ENCODE results near the gene EFCAB11. TPM values are rescaled to one million over a fixed set of nuclear protein-coding genes. Genes with fewer than 3 reads are reported as not detected.
A peak's percentile ranks its signal among the peaks of the same experiment; 100 is the strongest.

EFCAB11 gene
- total and polyA plus RNA-seq, 2 of the 8 experiments (the other 6 are each of a cell fraction or from before 2014, with no cell fraction given): 6.8 to 12.8 TPM

- no peak overlapping the region for H2BK20ac ChIP-seq (ENCODE audit: low read length)
- H3K27ac ChIP-seq (ENCODE audit: low read depth, low read length): no peak overlapping the region
- no peak overlapping the region for H3K4me2 ChIP-seq (ENCODE audit: insufficient read depth in 1 of 2, low read depth in 2 of 2, low read length in 2 of 2)
- peaks cover 0 to 5% (median under 1%) of the 10 kb centered on the region in 4 experiments; a peak in 2 of 7 replicates for H3K4me1 ChIP-seq (replicated peaks in 1 of 4; ENCODE audit: control insufficient read depth in 3 of 4, insufficient read depth in 4 of 4, low read length in 3 of 4)
- H2AFZ ChIP-seq (ENCODE audit: low read length): no peak overlapping the region
- FAIRE-seq (no peak), DNase-seq (ENCODE audit: low read depth in 1 of 2, low spot score in 2 of 2) (no peak)
- no peaks in the 10 kb centered on the region for H3K36me3 ChIP-seq (ENCODE audit: control insufficient read depth in 2 of 4, insufficient read depth in 4 of 4, low read length in 3 of 4)
- no peaks in the 10 kb centered on the region for H3K9me3 ChIP-seq (ENCODE audit: insufficient read depth in 2 of 2, low read depth in 1 of 2, low read length in 1 of 2)
- H3K79me1 ChIP-seq (ENCODE audit: low read depth, low read length): no peaks in the 10 kb centered on the region
- no peaks in the 10 kb centered on the region for H3K23me2 ChIP-seq (ENCODE audit: low read depth, low read length)
- H4K20me1 ChIP-seq (replicated peaks in 1 of 2; ENCODE audit: control insufficient read depth in 1 of 2, insufficient read depth in 2 of 2, low read length in 2 of 2): no peaks in the 10 kb centered on the region
- no peak overlapping the region for H2BK15ac ChIP-seq (ENCODE audit: low read length)
- no peak overlapping the region for H3K56ac ChIP-seq (replicated peaks; ENCODE audit: insufficient read length, low read depth, low read length)
- no peak overlapping the region for H3K18ac ChIP-seq (ENCODE audit: extremely low read depth, low read length)
- no peak overlapping the region for H3K4me3 ChIP-seq (ENCODE audit: extremely low read depth in 1 of 4, insufficient read depth in 2 of 4, low read depth in 3 of 4, low read length in 4 of 4)
- WGBS, 2 experiments (ENCODE audit: extremely low coverage in 1 of 2, insufficient coverage in 1 of 2, insufficient read length in 1 of 2, insufficient replicate concordance in 2 of 2, low coverage in 1 of 2, low lambda C conversion rate in 2 of 2, missing lambda C conversion rate in 1 of 2): 89% methylated on average over 2 of the region's 2 CpGs; no CpG with 5 or more reads in 1 of the 2 experiments
- H2AK5ac ChIP-seq (ENCODE audit: low read depth, low read length): no peak overlapping the region
- H3K27me3 ChIP-seq (replicated peaks in 1 of 4; ENCODE audit: control insufficient read depth in 3 of 4, extremely low read depth in 1 of 4, insufficient read depth in 3 of 4, low read length in 3 of 4): no peaks in the 10 kb centered on the region
- H4K5ac ChIP-seq (ENCODE audit: insufficient read length, low read depth, low read length): no peak overlapping the region
- no peak overlapping the region for H4K91ac ChIP-seq (replicated peaks; ENCODE audit: insufficient read length, low read length)
- H3K9ac ChIP-seq (replicated peaks in 1 of 4; ENCODE audit: extremely low read depth in 1 of 4, low read depth in 3 of 4, low read length in 3 of 4): no peak overlapping the region
- H3K4ac ChIP-seq (replicated peaks; ENCODE audit: insufficient read length, low read depth, low read length): no peak overlapping the region
- no peak overlapping the region for H2BK12ac ChIP-seq (ENCODE audit: low read depth, low read length)
- ChIA-PET POLR2A (ENCODE audit: partially characterized antibody) (no interaction called here), CTCF (ENCODE audit: partially characterized antibody) (interaction anchor here (0.8 to 1.7 kb wide), 8 partner anchors 9 to 708 kb away, joined by 3 to 5 read pairs (median 4); no protein-coding TSS in a partner anchor)
- no peak overlapping the region for H3K14ac ChIP-seq (ENCODE audit: insufficient read length)
- H3K79me2 ChIP-seq (ENCODE audit: control insufficient read depth in 1 of 2, insufficient read depth in 2 of 2, low read length in 2 of 2): no peaks in the 10 kb centered on the region
- H3K23ac ChIP-seq (ENCODE audit: insufficient read length): no peak overlapping the region
- H4K8ac ChIP-seq (ENCODE audit: extremely low read depth, insufficient read depth, low read length): no peak overlapping the region
- H2BK120ac ChIP-seq (replicated peaks; ENCODE audit: low read depth, low read length): no peak overlapping the region
- H2BK5ac ChIP-seq (ENCODE audit: low read depth, low read length): no peak overlapping the region
- TF ChIP-seq RAD21 (IDR thresholded peaks at IDR 0.05 in 1 of 2, conservative IDR thresholded peaks at IDR 0.05 in 1 of 2; ENCODE audit: low read depth in 2 of 2, low read length in 2 of 2) (peak; percentile 62 to 67), KDM4A (IDR thresholded peaks at IDR 0.05; ENCODE audit: low read depth, low read length, severe bottlenecking) (no peak), EZH2 (IDR thresholded peaks at IDR 0.05; ENCODE audit: low read depth, low read length, severe bottlenecking) (no peak), SUZ12 (IDR thresholded peaks at IDR 0.05; ENCODE audit: low read length) (no peak), FOSL1 (IDR thresholded peaks at IDR 0.05; ENCODE audit: insufficient read depth, low read depth, low read length) (no peak), SP2 (IDR thresholded peaks at IDR 0.05; ENCODE audit: low read length) (no peak), BACH1 (IDR thresholded peaks at IDR 0.05; ENCODE audit: low read length) (no peak), CTCF (IDR thresholded peaks at IDR 0.05; ENCODE audit: control extremely low read depth in 1 of 3, insufficient read depth in 1 of 3, low read depth in 1 of 3, low read length in 3 of 3) (peak in 2 of 3 experiments; percentile 10 to 36; a peak in 2 of 4 replicates), TAF7 (optimal IDR thresholded peaks at IDR 0.05; ENCODE audit: borderline replicate concordance, low read depth, low read length) (no peak)
- TF ChIP-seq, protein P1, sequence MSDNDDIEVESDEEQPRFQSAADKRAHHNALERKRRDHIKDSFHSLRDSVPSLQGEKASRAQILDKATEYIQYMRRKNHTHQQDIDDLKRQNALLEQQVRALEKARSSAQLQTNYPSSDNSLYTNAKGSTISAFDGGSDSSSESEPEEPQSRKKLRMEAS (IDR thresholded peaks at IDR 0.05): no peak
Measured at GRCh38 chr14:89848165-89848564, 106.4 kb downstream of the EFCAB11 start.
